ENCODE data around the gene EIF2AK2. TPM values are rescaled to one million over a fixed set of nuclear protein-coding genes. Genes with fewer than 3 reads are reported as not detected.

The EIF2AK2 gene
- total and polyA plus RNA-seq, 2 donors from 2014 or later, result 6.4 to 37.6 TPM

GRCh38 chr2:37180006-37180639, 23.3 kb upstream of the EIF2AK2 start:
- H3K4me3 ChIP-seq (ENCODE audit: low read length in 3 of 3), result no peak overlapping the region
- no peak for FAIRE-seq
- no peak overlapping the region for H3K9ac ChIP-seq (ENCODE audit: low read length in 3 of 3)
- DNase-seq, result no peak
- TF ChIP-seq CTCF (IDR thresholded peaks at IDR 0.05; ENCODE audit: borderline replicate concordance, extremely low read depth, insufficient read depth), result no peak
- intact Hi-C loops (cut with DNase I), result no loop called here
- no peaks in the 10 kb centered on the region for H3K9me3 ChIP-seq (ENCODE audit: control insufficient read depth in 2 of 3, insufficient read depth in 1 of 3, low read length in 3 of 3)
- H3K4me1 ChIP-seq (ENCODE audit: control insufficient read depth in 2 of 3, insufficient read depth in 2 of 3, low read depth in 1 of 3, low read length in 3 of 3), result no peaks in the 10 kb centered on the region
- no peaks in the 10 kb centered on the region for H3K36me3 ChIP-seq (ENCODE audit: control insufficient read depth in 2 of 3, insufficient read depth in 3 of 3, low read length in 3 of 3)
- no peak overlapping the region for H3K27ac ChIP-seq (ENCODE audit: low read depth in 2 of 2, low read length in 2 of 2)
- H3K27me3 ChIP-seq (ENCODE audit: control insufficient read depth, insufficient read depth, low read length), result no peaks in the 10 kb centered on the region

GRCh38 chr2:37173741-37174140, 17.0 kb upstream of the EIF2AK2 start:
- Histone ChIP-seq H3K4me3 (ENCODE audit: low read length in 3 of 3) (no peak overlapping the region), H3K9me3 (ENCODE audit: control insufficient read depth in 2 of 3, insufficient read depth in 1 of 3, low read length in 3 of 3) (no peaks in the 10 kb centered on the region), H3K27ac (ENCODE audit: low read depth in 2 of 2, low read length in 2 of 2) (no peak overlapping the region), H3K4me1 (ENCODE audit: control insufficient read depth in 2 of 3, insufficient read depth in 2 of 3, low read depth in 1 of 3, low read length in 3 of 3) (no peaks in the 10 kb centered on the region), H3K9ac (ENCODE audit: low read length in 3 of 3) (no peak overlapping the region), H3K36me3 (ENCODE audit: control insufficient read depth in 2 of 3, insufficient read depth in 3 of 3, low read length in 3 of 3) (no peaks in the 10 kb centered on the region), H3K27me3 (ENCODE audit: control insufficient read depth, insufficient read depth, low read length) (no peaks in the 10 kb centered on the region)
- intact Hi-C loops (cut with DNase I), result no loop called here
- DNase-seq, result no peak
- TF ChIP-seq CTCF (IDR thresholded peaks at IDR 0.05; ENCODE audit: borderline replicate concordance, extremely low read depth, insufficient read depth), result no peak
- FAIRE-seq, result no peak

GRCh38 chr2:37171624-37171950, 14.8 kb upstream of the EIF2AK2 start:
- intact Hi-C loops (cut with DNase I), result no loop called here
- FAIRE-seq (no peak), DNase-seq (no peak)
- no peaks in the 10 kb centered on the region for H3K9me3 ChIP-seq (ENCODE audit: control insufficient read depth in 2 of 3, insufficient read depth in 1 of 3, low read length in 3 of 3)
- no peak overlapping the region for H3K4me3 ChIP-seq (ENCODE audit: low read length in 3 of 3)
- H3K4me1 ChIP-seq (ENCODE audit: control insufficient read depth in 2 of 3, insufficient read depth in 2 of 3, low read depth in 1 of 3, low read length in 3 of 3), result no peaks in the 10 kb centered on the region
- no peaks in the 10 kb centered on the region for H3K27me3 ChIP-seq (ENCODE audit: control insufficient read depth, insufficient read depth, low read length)
- TF ChIP-seq CTCF (IDR thresholded peaks at IDR 0.05; ENCODE audit: borderline replicate concordance, extremely low read depth, insufficient read depth), result no peak
- H3K27ac ChIP-seq (ENCODE audit: low read depth in 2 of 2, low read length in 2 of 2), result no peak overlapping the region
- H3K36me3 ChIP-seq (ENCODE audit: control insufficient read depth in 2 of 3, insufficient read depth in 3 of 3, low read length in 3 of 3), result no peaks in the 10 kb centered on the region
- H3K9ac ChIP-seq (ENCODE audit: low read length in 3 of 3), result no peak overlapping the region
